Neural progenitor cell (in vitro differentiated cells): ENCODE measurements around the gene XYLT1.

Experiments
- EZH2 ChIP-seq: fragments of 200-600 bp; sonication (generic); IDR thresholded peaks from 2 replicates; pipeline ENCODE4 v1.6.1; 2017; ENCODE audit warnings: antibody characterized with exemption, mild to moderate bottlenecking, moderate library complexity
- TF ChIP-seq, protein P1 (sequence below): fragments of 200-600 bp; sonication (generic); IDR thresholded peaks from 2 replicates; pipeline ENCODE4 v1.5.1; 2017; ENCODE audit warnings: antibody characterized with exemption, mild to moderate bottlenecking

DNA sequence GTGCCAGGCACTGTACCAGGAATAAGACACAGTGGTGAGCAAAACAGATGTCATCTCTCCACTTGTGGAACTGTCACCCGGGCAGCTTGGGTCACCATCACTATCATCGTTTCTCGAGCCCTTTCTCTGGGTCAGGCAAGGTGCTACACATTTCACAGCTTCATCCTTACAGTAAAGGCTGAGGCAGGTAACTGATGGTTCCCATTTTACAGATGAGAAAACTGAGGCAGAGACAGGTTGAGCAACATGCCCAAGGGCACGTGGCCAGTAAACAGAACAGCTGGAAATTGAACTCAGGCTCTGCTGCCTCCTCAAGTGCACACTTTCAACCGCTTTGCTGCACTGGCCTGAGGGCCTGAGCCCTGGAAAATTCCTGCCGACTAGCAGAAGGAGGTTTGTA is 294.6 kb downstream of the XYLT1 start:
- TF ChIP-seq EZH2 = no peak
- TF ChIP-seq, protein P1, sequence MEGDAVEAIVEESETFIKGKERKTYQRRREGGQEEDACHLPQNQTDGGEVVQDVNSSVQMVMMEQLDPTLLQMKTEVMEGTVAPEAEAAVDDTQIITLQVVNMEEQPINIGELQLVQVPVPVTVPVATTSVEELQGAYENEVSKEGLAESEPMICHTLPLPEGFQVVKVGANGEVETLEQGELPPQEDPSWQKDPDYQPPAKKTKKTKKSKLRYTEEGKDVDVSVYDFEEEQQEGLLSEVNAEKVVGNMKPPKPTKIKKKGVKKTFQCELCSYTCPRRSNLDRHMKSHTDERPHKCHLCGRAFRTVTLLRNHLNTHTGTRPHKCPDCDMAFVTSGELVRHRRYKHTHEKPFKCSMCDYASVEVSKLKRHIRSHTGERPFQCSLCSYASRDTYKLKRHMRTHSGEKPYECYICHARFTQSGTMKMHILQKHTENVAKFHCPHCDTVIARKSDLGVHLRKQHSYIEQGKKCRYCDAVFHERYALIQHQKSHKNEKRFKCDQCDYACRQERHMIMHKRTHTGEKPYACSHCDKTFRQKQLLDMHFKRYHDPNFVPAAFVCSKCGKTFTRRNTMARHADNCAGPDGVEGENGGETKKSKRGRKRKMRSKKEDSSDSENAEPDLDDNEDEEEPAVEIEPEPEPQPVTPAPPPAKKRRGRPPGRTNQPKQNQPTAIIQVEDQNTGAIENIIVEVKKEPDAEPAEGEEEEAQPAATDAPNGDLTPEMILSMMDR = no peak
